Measurements from ENCODE around the gene CFAP61.

GRCh38 chr20:20224806-20225205 is 172.5 kb downstream of the CFAP61 start:
- TF ChIP-seq CTCF (tag by site-specific recombination; IDR thresholded peaks at IDR 0.05) (no peak), ZNF639 (tag by site-specific recombination; IDR thresholded peaks at IDR 0.05) (no peak), ZNF341 (tag by site-specific recombination; IDR thresholded peaks at IDR 0.05; ENCODE audit: low read depth) (no peak), TSHZ1 (tag by site-specific recombination; IDR thresholded peaks at IDR 0.05; ENCODE audit: borderline replicate concordance) (no peak)
